HTERT RPE-1 (cell line): ENCODE measurements around the gene MRTFA.

Source experiments
- in situ Hi-C: fragments of 300-500 bp; cut with MboI; formaldehyde crosslinking; loops from 4 replicates; pipeline ENCODE4 v1.14.3; 2020; ENCODE audit warnings: low sequenced_read_pairs

MRTFA gene

GRCh38 chr22:40416267-40416570, 220.3 kb downstream of the MRTFA start:
- in situ Hi-C loops, result no loop called here

GRCh38 chr22:40415531-40416266, 220.8 kb downstream of the MRTFA start:
- in situ Hi-C loops, result no loop called here

- in situ Hi-C loops, result no loop called here
Observed at GRCh38 chr22:40414838-40415505, 221.5 kb downstream of the MRTFA start.

- in situ Hi-C loops, result no loop called here
Observed at GRCh38 chr22:40414311-40414710, 222.2 kb downstream of the MRTFA start.

GRCh38 chr22:40413873-40414272, 222.6 kb downstream of the MRTFA start:
- in situ Hi-C loops, result no loop called here

- in situ Hi-C loops, result no loop called here
Observed at GRCh38 chr22:40412441-40412840, 224.1 kb downstream of the MRTFA start.

- in situ Hi-C loops, result no loop called here
Observed at GRCh38 chr22:40411506-40411861, 225.0 kb downstream of the MRTFA start.

- in situ Hi-C loops, result no loop called here
Observed at GRCh38 chr22:40410731-40411505, 225.6 kb downstream of the MRTFA start.

- in situ Hi-C loops, result no loop called here
Observed at GRCh38 chr22:40410272-40410671, 226.2 kb downstream of the MRTFA start.

GRCh38 chr22:40409613-40410113, 226.9 kb downstream of the MRTFA start:
- in situ Hi-C loops, result no loop called here

- in situ Hi-C loops, result no loop called here
Observed at GRCh38 chr22:40408718-40409612, 227.6 kb downstream of the MRTFA start.

GRCh38 chr22:40407831-40408717, 228.4 kb downstream of the MRTFA start:
- in situ Hi-C loops, result no loop called here

GRCh38 chr22:40407021-40407761, 229.3 kb downstream of the MRTFA start:
- in situ Hi-C loops, result no loop called here

GRCh38 chr22:40406063-40406890, 230.2 kb downstream of the MRTFA start:
- in situ Hi-C loops, result no loop called here

GRCh38 chr22:40405178-40406062, 231.1 kb downstream of the MRTFA start:
- in situ Hi-C loops, result no loop called here

GRCh38 chr22:40404251-40405177, 232.0 kb downstream of the MRTFA start:
- in situ Hi-C loops, result no loop called here
